DMS153 (cell line): ENCODE data around the gene MOB4.

Experiments used
- DNase-seq: peaks from one replicate; lab custom pipeline; 2025; lab: John Stamatoyannopoulos, UW

MOB4 gene

DNA sequence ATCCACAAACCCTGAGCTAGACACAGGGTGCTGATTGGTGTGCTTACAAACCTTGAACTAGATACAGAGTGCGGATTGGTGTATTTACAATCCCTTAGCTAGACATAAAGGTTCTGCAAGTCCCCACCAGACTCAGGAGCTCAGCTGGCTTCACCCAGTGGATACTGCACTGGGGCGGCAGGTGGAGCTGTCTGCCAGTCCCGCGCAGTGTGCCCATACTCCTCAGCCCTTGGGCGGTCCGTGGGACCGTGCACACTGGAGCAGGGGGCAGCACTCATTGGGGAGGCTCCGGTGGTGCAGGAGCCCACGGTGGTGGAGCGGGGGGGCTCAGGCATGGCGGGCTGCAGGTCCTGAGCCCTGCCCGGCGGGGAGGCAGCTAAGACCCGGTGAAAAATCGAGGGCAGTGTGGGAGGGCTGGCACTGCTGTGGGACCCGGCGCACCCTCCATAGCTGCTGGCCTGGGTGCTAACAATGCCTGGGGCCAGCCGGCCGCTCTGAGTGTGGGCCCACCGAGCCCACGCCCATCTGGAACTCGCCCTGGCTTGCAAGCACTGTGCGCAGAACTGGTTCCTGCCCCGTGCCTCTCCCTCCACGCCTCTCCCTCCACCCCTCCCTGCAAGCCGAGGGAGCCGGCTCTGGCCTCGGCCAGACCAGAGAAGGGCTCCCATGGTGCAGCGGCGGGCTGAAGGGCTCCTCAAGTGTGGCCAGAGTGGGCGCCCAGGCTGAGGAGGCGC is 75.6 kb downstream of the MOB4 start:
- peak; percentile 32 for DNase-seq

DNA sequence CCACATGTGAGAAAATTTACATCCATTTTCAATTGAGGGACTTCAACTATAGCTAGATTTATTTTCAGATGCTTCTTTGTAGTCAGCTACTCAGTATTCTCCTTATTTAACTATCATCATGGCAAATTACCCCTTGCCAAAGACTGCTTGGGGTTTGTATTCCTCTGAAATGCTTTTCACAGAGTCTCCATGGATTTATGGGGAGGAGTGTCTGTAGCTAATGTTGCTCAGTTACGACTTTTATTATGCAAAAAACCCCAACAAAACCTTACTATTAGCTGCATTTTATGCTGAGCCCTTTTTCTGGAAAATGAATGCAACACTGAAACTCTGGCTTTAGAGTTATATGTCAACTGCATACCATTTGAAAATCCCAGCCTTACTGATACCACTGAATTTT is 80.9 kb downstream of the MOB4 start:
- DNase-seq: no peak

DNA sequence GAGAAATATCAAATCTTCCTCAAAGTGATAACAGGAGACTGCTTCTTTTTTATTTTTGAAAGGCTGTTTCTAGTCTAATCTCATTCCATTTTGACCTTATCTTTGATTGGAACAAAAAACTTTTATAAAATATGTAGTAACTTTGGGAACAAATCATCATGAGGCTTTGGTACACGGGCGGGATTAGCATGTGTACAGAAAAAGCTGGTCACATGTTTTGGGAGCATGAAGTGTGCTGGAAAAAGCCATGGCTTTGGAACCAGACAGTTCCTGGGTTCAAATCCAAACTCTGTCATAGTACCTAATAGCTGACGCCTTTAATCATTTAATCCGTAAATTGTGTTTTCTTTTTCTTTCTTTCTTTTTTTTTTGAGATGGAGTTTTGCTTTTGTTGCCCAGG is 81.3 kb downstream of the MOB4 start:
- no peak for DNase-seq

DNA sequence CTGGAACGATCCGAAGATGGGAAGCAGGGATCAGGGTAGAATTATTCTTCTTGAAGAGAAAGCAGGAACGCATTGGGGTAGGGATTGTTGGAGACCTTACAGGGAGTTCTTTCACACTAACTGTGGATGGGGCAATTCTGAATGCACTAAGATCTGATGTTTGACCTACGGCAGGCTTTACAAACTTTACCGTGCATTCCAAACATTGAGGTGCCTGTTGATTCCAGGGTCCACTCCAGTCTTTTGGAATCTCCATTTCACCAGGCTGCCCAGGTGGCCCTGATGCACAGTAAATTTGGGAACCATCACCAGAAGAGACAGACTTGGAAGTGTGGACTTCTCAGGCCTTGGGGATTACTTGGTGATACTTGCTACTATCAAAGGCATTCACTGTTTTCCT is 82.6 kb downstream of the MOB4 start:
- no peak for DNase-seq

DNA sequence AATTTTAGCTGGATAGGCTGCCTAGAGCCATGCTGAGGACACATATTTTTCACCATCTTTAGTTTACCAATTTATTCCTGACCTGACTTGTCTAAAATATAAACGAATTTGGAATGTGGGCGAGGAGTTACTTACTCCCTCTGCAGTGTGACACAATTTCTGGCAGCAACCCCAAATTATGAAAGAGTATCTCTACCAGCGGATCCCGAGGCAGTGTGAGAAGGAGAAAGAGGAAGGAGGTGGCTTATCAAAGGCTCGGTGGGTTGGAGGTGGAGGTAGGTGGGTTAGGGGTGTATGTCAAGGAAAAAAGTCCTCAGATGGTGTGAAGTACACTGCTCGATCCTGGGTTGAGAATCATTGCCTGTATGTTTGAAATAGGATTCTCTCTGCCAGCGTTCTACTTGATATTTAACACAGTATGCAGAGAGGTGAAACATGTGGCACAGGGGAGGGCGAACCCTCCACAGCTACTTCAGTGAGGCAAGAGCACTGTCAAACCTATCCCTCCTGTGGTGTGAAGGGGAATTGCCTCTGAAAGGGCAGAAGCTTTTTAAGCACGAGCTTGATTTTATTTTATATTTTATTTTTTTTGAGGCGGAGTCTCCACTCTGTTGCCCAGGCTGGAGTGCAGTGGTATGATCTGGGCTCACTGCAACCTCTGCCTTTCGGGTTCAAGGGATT is 83.6 kb downstream of the MOB4 start:
- no peak for DNase-seq

DNA sequence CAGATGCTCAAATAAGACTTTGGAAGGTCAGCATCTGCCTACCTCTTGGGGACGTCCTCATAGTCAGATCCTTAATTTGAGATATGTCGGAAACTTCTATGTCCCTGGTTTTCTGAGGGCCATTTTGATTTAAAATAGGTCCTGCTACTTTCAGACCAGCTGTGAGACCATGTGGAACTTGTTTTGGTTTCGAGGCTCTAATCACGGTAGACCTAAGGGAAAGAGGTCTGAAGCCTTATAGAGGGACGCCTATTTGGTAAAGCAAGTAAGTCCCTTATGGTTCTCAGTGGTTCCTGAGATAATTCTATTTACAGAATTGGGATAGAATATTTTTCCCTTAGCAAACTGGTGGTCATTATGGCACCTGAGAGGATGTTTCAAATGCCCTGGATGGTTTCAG is 84.4 kb downstream of the MOB4 start:
- no peak for DNase-seq

DNA sequence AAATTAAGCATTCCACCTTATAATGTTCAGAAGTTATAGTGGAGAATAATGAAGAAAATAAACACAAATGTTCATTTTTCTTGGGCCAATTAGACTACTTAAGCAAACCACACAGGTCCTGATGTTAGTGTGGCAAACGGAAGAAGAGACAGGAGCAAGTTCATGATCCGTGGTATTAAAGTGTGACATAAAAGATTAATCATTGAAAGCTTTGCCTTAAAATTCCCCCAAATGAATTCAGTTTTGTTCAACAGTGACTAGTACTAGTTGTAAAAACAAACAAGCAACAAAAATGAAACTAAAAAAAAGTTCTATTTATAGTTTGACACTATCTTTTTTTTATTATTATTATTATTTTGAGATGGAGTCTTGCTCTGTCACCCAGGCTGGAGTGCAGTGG is 85.9 kb downstream of the MOB4 start:
- no peak for DNase-seq
